Upper lobe of left lung (tissue), 4 donors: ENCODE data around the gene LRP1B.

ENCODE experiments used
- EP300 ChIP-seq, 4 donors: sonication (generic); formaldehyde crosslinking; IDR thresholded peaks; one replicate each; pipeline ENCODE4 v1.5.1; 2017; ENCODE audit warnings: antibody characterized with exemption in 4 of 4, control low read depth in 2 of 4
- POLR2A ChIP-seq, 4 donors: fragments of 450-650 bp; IDR thresholded peaks; one replicate each; pipeline ENCODE4 v1.5.1; 2016 to 2017; ENCODE audit warnings: antibody characterized with exemption in 4 of 4, mild to moderate bottlenecking in 2 of 4
- POLR2AphosphoS5 ChIP-seq, 2 donors: sonication (generic); formaldehyde crosslinking; IDR thresholded peaks; one replicate each; pipeline ENCODE4 v1.5.1; 2017; ENCODE audit warnings: antibody characterized with exemption in 2 of 2

DNA sequence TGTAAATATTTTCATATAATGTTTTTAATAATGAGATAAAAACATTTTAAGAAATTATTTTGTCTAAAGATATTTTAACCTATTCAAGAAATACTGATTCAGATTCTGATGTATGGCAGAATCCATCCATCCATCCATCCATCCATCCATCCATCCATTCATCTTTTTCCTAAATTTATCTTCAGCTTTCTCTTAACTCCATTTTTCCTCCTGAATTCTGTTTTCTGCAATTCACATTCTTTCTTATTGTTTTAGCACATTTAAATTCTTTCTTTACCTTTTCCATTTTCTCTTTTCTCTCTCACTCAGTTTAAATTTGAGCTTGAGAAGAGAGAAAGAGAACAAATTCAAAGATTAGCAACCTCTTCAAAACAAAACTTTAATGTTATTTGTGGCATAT is 3.6 kb downstream of the LRP1B start:
- TF ChIP-seq EP300 (IDR thresholded peaks at IDR 0.05) (no peak), POLR2A (IDR thresholded peaks at IDR 0.05) (no peak), POLR2AphosphoS5 (IDR thresholded peaks at IDR 0.05) (no peak)
